HUES48 (cell line): Measurements from ENCODE around the gene SQSTM1.
A peak's percentile ranks its signal among the peaks of the same experiment; 100 is the strongest.

Experiments used
- H3K27ac ChIP-seq: one replicate; pipeline ENCODE4 v1.7.0; 2013; ENCODE audit warnings: low read depth, low read length, inconsistent platforms
- H3K27me3 ChIP-seq: 2 replicates; pipeline ENCODE4 v1.6.1; 2013; ENCODE audit warnings: mild to moderate bottlenecking, low read length; ENCODE audit not compliant: control insufficient read depth, insufficient read depth
- H3K36me3 ChIP-seq: 2 replicates; pipeline ENCODE4 v1.6.1; 2013; ENCODE audit warnings: low read length; ENCODE audit not compliant: control insufficient read depth, insufficient read depth
- H3K4me1 ChIP-seq: 2 replicates; pipeline ENCODE4 v1.6.1; 2013; ENCODE audit warnings: mild to moderate bottlenecking, low read length; ENCODE audit not compliant: control insufficient read depth, insufficient read depth
- H3K4me3 ChIP-seq: 2 replicates; pipeline ENCODE4 v1.5.1; 2013; ENCODE audit warnings: mild to moderate bottlenecking, low read depth, low read length
- H3K9ac ChIP-seq: 2 replicates; pipeline ENCODE4 v1.6.1; 2013; ENCODE audit warnings: mild to moderate bottlenecking, low read depth, low read length, moderate library complexity
- H3K9me3 ChIP-seq: 2 replicates; pipeline ENCODE4 v1.6.1; 2013; ENCODE audit warnings: low read length; ENCODE audit not compliant: control insufficient read depth, insufficient read depth

Gene SQSTM1

GRCh38 chr5:179795049-179795862 is 25.4 kb upstream of the SQSTM1 start:
- peak overlapping the region; percentile 44; the same call in 1 of the 2 replicates for H3K9ac ChIP-seq
- peak overlapping the region; percentile 78 for H3K4me3 ChIP-seq
- no peaks in the 10 kb centered on the region for H3K27me3 ChIP-seq
- no peak overlapping the region for H3K27ac ChIP-seq
- peaks cover 9% of the 10 kb centered on the region; the same call in 1 of the 2 replicates for H3K4me1 ChIP-seq
- H3K9me3 ChIP-seq = no peaks in the 10 kb centered on the region
- peaks cover 31% of the 10 kb centered on the region for H3K36me3 ChIP-seq

GRCh38 chr5:179795863-179796833 is 24.6 kb upstream of the SQSTM1 start:
- H3K4me3 ChIP-seq = peak overlapping the region; percentile 78
- H3K27ac ChIP-seq = peak overlapping the region; percentile 59

GRCh38 chr5:179796877-179797608 is 23.7 kb upstream of the SQSTM1 start:
- Histone ChIP-seq H3K9ac (no peak overlapping the region), H3K4me3 (peak overlapping the region; percentile 78), H3K27ac (peak overlapping the region; percentile 59), H3K9me3 (no peaks in the 10 kb centered on the region), H3K27me3 (no peaks in the 10 kb centered on the region), H3K36me3 (peaks cover 33% of the 10 kb centered on the region), H3K4me1 (peaks cover 10% of the 10 kb centered on the region; the same call in 1 of the 2 replicates)

More at GRCh38 chr5:179795863-179796833, 24.6 kb upstream of the SQSTM1 start:
- Histone ChIP-seq H3K36me3 (peaks cover 33% of the 10 kb centered on the region), H3K9ac (peak overlapping the region; percentile 44; the same call in 1 of the 2 replicates), H3K9me3 (no peaks in the 10 kb centered on the region), H3K27me3 (no peaks in the 10 kb centered on the region), H3K4me1 (peaks cover 9% of the 10 kb centered on the region; the same call in 1 of the 2 replicates)

GRCh38 chr5:179797741-179798140 is 23.0 kb upstream of the SQSTM1 start:
- no peaks in the 10 kb centered on the region for H3K9me3 ChIP-seq
- H3K27ac ChIP-seq = no peak overlapping the region
- peaks cover 33% of the 10 kb centered on the region for H3K36me3 ChIP-seq
- no peak overlapping the region for H3K9ac ChIP-seq
- H3K4me3 ChIP-seq = no peak overlapping the region
- H3K4me1 ChIP-seq = peaks cover 17% of the 10 kb centered on the region
- no peaks in the 10 kb centered on the region for H3K27me3 ChIP-seq

GRCh38 chr5:179798144-179798770 is 22.4 kb upstream of the SQSTM1 start:
- Histone ChIP-seq H3K36me3 (peaks cover 33% of the 10 kb centered on the region), H3K27ac (no peak overlapping the region), H3K9ac (no peak overlapping the region), H3K27me3 (no peaks in the 10 kb centered on the region), H3K4me3 (no peak overlapping the region), H3K4me1 (peaks cover 22% of the 10 kb centered on the region), H3K9me3 (no peaks in the 10 kb centered on the region)

- Histone ChIP-seq H3K9me3 (no peaks in the 10 kb centered on the region), H3K9ac (no peak overlapping the region), H3K36me3 (peaks cover 33% of the 10 kb centered on the region), H3K27ac (no peak overlapping the region), H3K4me1 (peaks cover 28% of the 10 kb centered on the region), H3K27me3 (no peaks in the 10 kb centered on the region), H3K4me3 (no peak overlapping the region)
These were observed 21.7 kb upstream of the SQSTM1 start for GRCh38 chr5:179798771-179799643.

GRCh38 chr5:179799644-179799973 is 21.1 kb upstream of the SQSTM1 start:
- Histone ChIP-seq H3K9ac (no peak overlapping the region), H3K4me1 (peaks cover 25% of the 10 kb centered on the region), H3K36me3 (peaks cover 33% of the 10 kb centered on the region), H3K27ac (no peak overlapping the region), H3K27me3 (no peaks in the 10 kb centered on the region), H3K9me3 (no peaks in the 10 kb centered on the region), H3K4me3 (no peak overlapping the region)

GRCh38 chr5:179800071-179800695 is 20.5 kb upstream of the SQSTM1 start:
- Histone ChIP-seq H3K9ac (no peak overlapping the region), H3K4me1 (peaks cover 23% of the 10 kb centered on the region), H3K9me3 (no peaks in the 10 kb centered on the region), H3K36me3 (peaks cover 33% of the 10 kb centered on the region), H3K27ac (no peak overlapping the region), H3K4me3 (no peak overlapping the region), H3K27me3 (no peaks in the 10 kb centered on the region)

- H3K4me1 ChIP-seq = peaks cover 25% of the 10 kb centered on the region
- H3K9ac ChIP-seq = no peak overlapping the region
- peaks cover 33% of the 10 kb centered on the region for H3K36me3 ChIP-seq
These were observed 20.0 kb upstream of the SQSTM1 start for GRCh38 chr5:179800696-179801201.

More at GRCh38 chr5:179800696-179801201, 20.0 kb upstream of the SQSTM1 start:
- no peaks in the 10 kb centered on the region for H3K9me3 ChIP-seq
- no peaks in the 10 kb centered on the region for H3K27me3 ChIP-seq
- H3K27ac ChIP-seq = no peak overlapping the region
- H3K4me3 ChIP-seq = no peak overlapping the region
